ENCODE results near the gene IGFL3.
"Not testable (repeated sequence)": the region's sequence is repeated elsewhere in the genome, so short reads cannot be mapped to it uniquely, and the experiment has no call there.

The IGFL3 gene

DNA sequence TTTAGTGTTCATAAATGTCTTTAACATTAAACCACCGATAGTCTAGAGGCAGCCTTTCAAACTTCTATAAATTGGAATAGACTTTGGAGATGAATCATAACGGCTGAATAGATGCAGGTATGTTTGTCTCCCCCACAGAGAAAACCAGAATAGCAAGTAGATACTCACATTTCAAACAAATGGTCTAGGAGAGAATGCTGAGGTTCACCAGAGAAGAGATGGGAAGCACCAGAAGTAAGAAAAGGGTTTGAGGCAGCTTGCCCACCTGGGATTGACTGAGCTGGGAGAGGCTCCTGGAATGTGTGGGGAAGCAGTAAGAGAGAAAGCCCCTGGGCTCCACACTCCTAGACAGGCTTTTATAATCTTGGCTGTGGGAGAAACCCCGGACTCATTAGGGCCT lies 6.4 kb downstream of the IGFL3 start:
- no peak for DNase-seq

GRCh38 chr19:46116121-46116520 lies 8.4 kb downstream of the IGFL3 start:
- DNase-seq, result no peak

DNA sequence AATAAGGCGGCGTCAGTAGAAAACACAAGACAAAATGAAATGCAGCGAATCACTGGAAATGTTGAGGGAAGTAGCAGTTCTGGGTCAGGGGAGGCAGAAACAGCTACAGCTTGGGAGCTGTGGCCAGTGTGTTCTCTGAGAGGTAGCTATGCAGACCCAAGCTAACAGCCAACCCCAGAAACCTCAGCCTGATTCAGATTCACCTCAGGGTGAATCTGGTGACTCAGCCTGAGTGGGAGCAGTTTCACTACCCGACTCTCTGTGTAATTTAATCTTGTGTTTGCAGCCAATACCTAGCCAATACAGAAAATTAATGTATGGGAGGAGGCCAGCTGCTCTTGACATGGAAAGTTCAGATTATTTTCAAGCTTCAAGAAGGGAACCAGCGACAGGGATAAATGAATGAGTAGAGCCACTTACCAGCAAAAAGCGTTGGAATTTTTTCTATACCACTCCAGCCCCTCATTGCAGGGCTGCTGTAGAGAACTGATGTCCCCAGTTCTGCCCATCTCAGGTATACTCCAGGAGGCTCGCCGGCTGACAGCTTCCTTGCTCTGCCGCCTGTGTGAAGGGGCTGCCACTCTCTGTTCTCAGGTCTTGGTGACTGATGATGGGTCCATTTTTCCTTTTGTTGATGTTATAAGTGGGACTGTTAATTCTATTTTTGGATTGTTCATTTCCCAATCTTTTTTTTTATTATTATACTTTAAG lies 8.9 kb downstream of the IGFL3 start:
- DNase-seq, result peak; percentile 36

DNA sequence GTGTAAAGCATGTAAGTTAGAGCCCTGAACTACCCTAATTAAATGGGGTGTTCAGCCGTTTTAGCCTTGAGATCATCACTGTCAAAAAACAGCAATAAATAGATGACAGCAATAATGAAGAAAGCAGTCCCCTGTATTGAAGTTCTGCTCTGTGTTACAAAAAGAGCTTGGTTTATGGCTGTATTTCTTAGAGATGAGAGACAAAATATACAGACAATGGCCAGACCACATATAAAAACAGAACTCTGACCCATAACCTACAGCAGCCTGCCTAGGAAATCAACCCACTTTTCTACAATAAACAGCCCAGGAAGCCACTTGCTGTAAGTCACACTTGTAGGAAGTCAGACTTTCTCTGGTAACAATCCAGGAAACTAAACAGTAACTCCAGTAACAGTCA lies 10.8 kb downstream of the IGFL3 start:
- DNase-seq, result no peak

DNA sequence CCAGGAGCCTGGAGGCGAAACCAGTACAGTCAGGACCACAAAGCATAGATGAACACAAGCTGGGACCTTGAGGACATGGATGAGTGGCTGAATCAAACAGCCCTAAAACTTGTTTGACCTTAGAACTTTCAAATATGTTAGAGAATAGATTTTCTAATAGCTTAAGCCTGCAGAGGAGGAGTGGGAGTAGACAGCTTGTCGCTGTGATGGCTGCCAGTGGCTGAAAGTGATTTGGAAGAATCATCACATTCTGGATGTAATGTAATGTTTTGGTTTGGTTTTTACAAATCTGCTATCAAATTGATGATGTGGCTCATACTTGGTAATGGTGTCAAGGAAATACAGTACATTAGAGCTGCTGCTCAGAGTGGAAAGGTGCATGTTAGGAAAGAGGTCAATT lies 12.0 kb downstream of the IGFL3 start:
- no peak for DNase-seq

- no peak for DNase-seq
Observed at GRCh38 chr19:46111376-46111775, 13.1 kb downstream of the IGFL3 start.

DNA sequence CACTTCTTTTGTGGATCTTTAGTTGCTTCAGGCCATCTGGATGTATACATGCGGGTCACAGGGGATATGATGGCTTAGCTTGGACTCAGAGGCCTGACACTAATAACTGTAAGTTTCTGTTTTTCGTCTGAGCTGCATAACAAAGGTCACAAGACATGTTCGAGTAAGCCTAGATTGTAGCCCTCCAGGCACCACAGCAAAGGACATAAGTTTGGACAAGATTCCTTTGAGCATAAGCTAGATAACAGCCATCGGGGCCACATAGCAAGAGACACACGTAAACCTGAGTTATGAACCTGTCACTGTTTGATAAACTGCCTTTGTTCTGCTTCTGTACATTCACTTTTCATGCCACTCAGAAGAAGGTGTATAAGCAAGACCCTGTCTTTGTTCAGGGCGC lies 14.6 kb downstream of the IGFL3 start:
- DNase-seq, result no peak

DNA sequence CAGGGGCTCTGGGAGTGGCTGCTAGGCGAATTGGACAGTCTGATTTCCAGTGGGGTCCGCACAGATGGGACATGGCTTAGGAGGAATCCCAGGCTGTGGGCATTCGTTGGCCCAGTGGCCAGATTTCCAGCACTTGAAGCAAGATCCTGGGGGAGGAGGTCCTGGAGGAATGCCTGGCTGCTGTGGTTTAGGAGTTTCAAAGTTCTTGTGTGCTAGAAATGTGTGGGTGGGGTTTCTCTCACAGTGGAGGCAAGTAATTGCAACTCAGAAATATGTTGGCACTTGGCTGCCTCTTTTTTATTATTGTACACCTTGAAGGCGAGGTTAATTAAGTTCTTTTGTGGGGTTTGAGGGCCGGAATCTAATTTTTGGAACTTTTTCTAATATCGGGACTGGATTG lies 17.1 kb downstream of the IGFL3 start:
- no peak for DNase-seq

- DNase-seq, result not testable (repeated sequence)
Observed at GRCh38 chr19:46102333-46102732, 22.2 kb downstream of the IGFL3 start.

DNA sequence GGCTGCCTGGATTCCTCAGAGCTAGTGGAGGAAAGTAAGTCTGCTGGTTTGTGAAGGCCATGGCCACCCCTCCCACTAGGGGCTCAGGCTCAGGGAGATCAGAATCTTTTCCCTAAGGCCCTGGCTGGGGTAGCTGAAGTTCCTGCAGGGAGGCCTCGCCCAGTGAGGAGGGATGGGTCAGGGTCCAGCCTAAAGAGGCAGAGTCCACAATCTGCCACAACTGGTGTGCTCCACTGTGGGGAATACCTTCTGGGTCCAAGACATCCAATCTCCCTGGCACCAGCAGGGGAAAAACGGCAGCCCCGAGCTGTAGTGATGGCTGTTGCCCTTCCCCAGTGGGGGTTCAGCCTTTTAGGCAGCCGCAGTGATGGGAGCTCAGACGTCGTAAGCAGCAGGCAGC lies 23.2 kb downstream of the IGFL3 start:
- DNase-seq, result no peak

GRCh38 chr19:46100344-46100743 lies 24.1 kb downstream of the IGFL3 start:
- no peak for DNase-seq

- DNase-seq, result no peak
Observed at GRCh38 chr19:46090444-46090843, 34.0 kb downstream of the IGFL3 start.

DNA sequence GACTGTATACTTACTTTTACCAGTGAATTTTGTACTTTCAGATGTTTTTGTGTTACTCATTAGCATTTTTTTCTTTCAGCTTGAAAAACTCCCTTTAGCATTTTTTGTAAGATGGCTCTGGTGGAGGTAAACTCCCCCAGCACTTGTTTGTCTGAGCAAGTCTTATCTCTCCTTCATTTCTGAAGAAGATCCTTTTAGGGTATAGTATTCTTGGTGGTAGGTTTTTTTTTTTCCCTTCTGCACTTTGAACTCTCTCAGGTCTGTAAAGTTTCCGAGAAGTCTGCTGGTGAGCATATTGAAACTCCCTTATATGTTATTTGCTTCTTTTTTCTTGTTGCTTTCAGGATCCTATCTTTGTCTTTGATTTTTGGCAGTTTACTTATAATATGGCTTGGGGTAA lies 35.1 kb downstream of the IGFL3 start:
- no peak for DNase-seq

DNA sequence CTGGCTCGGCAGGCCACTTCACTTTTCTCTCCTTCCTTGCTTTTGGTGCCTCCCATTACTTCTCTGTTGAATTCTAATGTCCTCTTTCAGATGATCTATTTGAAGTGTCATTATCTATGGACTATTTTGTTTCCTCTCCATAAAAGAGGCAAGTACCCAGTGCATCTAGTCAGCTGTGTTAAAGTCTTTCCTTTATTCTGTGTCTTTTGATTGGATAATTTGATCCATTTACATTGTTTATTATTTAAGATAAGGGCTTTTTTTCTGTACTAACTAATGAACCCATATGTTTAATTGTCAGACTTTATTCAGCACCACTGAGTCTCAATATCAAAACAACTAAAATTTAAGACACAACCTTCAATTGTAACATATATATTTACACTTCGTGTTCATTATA lies 36.4 kb downstream of the IGFL3 start:
- DNase-seq, result no peak

- DNase-seq, result no peak
Observed at GRCh38 chr19:46085888-46086287, 38.6 kb downstream of the IGFL3 start.

GRCh38 chr19:46082728-46083050 lies 41.8 kb downstream of the IGFL3 start:
- DNase-seq, result no peak

DNA sequence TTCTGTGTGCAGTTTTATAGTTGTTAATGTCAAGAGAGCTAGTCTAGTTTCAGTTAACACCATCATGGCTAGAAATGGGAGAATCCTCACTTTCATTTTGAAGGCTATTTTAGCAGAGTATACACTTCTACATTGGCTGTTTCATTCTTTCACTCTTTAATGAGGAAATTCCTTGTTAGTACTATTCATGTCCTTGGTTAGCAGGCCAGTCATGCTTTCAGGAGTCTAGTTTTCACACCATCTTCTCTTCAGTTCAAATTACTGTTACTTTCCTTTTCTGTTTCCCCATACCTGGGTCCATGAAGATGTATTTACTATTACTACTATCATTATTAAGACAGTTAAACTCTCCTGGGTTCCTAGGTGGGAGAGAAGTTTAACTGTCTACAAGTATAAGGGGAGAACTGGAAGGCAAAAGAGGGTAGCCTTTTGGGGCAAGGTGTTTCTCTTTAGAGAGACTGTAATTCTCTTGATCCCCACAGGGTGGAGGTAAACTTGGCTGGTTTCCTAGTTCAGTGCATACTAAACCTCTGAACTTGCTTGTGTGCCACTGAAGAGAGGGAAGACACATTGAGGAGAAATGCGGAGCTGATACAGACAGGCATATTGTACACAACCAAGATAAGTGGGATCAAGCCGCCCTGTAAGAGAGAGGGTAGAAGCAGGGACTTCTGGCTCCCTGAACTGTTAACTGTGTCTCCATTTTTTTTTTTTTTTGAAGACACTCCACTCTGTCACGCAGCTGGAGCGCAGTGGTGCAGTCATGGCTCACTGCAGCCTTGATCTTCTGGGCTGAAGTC lies 42.4 kb downstream of the IGFL3 start:
- peak; percentile 19 for DNase-seq

- DNase-seq, result peak; percentile 36
Observed at GRCh38 chr19:46080561-46080960, 43.9 kb downstream of the IGFL3 start.

DNA sequence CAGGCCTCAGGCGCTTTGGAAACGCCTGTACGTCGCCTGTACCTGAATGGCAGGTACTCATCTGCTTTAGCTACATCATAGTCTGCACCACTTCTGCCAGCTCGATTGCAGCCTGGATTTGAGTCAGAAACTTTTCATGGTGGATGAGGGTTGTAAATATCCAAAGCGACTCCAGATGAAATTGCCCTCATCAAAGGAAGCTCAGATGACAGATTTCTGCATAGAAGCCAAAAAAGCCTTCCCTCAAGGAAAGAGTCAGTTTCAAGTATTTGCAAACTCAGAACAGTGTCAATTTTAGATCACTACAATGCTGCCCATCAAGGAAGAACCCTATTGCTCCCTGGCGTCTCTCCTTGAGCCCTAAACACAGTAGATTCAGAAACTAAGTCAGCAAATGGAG lies 44.9 kb downstream of the IGFL3 start:
- DNase-seq, result no peak

GRCh38 chr19:46078573-46079332 lies 45.7 kb downstream of the IGFL3 start:
- DNase-seq, result not testable (repeated sequence)

GRCh38 chr19:46077815-46078167 lies 46.7 kb downstream of the IGFL3 start:
- no peak for DNase-seq

DNA sequence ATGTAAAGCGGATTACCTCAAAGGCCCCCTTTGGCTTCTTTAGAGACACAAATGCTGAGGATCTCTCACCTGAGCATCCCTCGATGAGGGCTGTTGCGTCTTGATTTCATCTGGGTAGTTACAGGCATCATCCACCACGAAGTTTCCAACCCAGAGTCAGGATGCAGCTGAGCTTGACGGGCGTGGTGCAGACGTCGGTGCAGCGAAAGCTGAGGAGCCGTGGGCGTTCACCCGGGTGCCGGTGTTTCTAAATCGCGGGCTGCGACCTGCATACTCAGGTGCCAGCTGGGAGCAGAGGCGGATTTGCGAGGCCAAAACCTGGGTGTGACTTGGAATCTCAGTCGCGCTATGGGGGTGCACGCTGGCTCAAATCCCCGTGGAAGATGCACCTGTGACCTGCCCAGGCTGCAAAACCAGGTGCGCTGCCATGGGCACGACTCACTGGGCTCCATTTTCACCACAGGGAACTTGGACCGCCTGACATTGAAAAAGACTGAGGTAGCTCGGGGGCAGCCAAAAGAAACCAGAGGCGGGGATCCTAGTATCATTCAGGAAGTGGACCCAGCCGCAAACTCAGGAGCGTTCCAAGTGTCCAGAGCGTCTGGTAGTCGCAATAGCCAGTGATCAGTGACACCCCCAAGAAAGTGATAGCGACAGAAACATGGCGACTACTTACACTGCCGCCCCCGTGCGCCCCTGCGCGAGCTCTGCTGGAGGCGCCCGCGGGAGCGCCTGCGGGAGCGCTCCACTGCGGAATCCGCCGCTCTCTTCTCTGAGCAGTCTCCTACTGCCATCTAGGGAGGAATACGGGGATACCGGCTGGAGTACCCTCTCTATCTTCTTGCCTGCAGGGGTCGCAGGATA lies 47.3 kb downstream of the IGFL3 start:
- peak; percentile 61 for DNase-seq
